Astrocyte of the cerebellum (primary cell): ENCODE data around the gene HMGN5.

Experiments used
- DNase-seq: peaks from one replicate; pipeline ENCODE4 v3.0.0-alpha.2; 2011; ENCODE audit warnings: low read depth
- H3K4me3 ChIP-seq: 2 replicates; pipeline ENCODE4 v1.5.1; 2011; ENCODE audit warnings: mild to moderate bottlenecking, low read depth, low read length, moderate library complexity
- CTCF ChIP-seq: IDR thresholded peaks from 2 replicates; pipeline ENCODE4 v1.5.1; 2012; ENCODE audit warnings: low read length, low read depth, moderate library complexity, mild to moderate bottlenecking; ENCODE audit errors: missing control alignments
- in situ Hi-C: cut with HindIII; loops from 2 replicates; pipeline ENCODE4 v1.10.0; 2017; ENCODE audit warnings: low sequenced_read_pairs

The HMGN5 gene

GRCh38 chrX:81201671-81202455, at the start of gene HMGN5, which contains the start of gene SH3BGRL:
TSS of gene HMGN5 (minus strand) at chrX:81201913. CDS start at chrX:81121549, 80,364 bp downstream.
TSS of gene SH3BGRL (plus strand) at chrX:81202102. CDS start at chrX:81202201, 99 bp downstream.
- peak within 1 kb of the TSS; percentile 59 for H3K4me3 ChIP-seq
- no peak for TF ChIP-seq CTCF
- in situ Hi-C loops = no loop called here
- peak; percentile 78 for DNase-seq

- in situ Hi-C loops = no loop called here
- H3K4me3 ChIP-seq = no peak overlapping the region
- DNase-seq = no peak
- TF ChIP-seq CTCF = no peak
These were observed 40.0 kb upstream of the HMGN5 start for GRCh38 chrX:81241753-81242152.

GRCh38 chrX:81240701-81241331, 39.1 kb upstream of the HMGN5 start:
- no peak overlapping the region for H3K4me3 ChIP-seq
- in situ Hi-C loops = no loop called here
- no peak for DNase-seq
- TF ChIP-seq CTCF = no peak

GRCh38 chrX:81238166-81238565, 36.5 kb upstream of the HMGN5 start:
- no peak for DNase-seq
- in situ Hi-C loops = no loop called here
- no peak for TF ChIP-seq CTCF
- H3K4me3 ChIP-seq = no peak overlapping the region

GRCh38 chrX:81237516-81237915, 35.8 kb upstream of the HMGN5 start:
- in situ Hi-C loops = no loop called here
- H3K4me3 ChIP-seq = no peak overlapping the region
- no peak for DNase-seq
- no peak for TF ChIP-seq CTCF

GRCh38 chrX:81232218-81232617, 30.5 kb upstream of the HMGN5 start:
- in situ Hi-C loops = no loop called here
- no peak for DNase-seq
- TF ChIP-seq CTCF = no peak

More at GRCh38 chrX:81232218-81232617, 30.5 kb upstream of the HMGN5 start:
- no peak overlapping the region for H3K4me3 ChIP-seq
